Astrocyte of the cerebellum (primary cell): Measurements from ENCODE around the gene OTOGL.
"Not testable (repeated sequence)": the region's sequence is repeated elsewhere in the genome, so short reads cannot be mapped to it uniquely, and the experiment has no call there.

Experiments used
- DNase-seq: peaks from one replicate; pipeline ENCODE4 v3.0.0-alpha.2; 2011; ENCODE audit warnings: low read depth
- H3K4me3 ChIP-seq: 2 replicates; pipeline ENCODE4 v1.5.1; 2011; ENCODE audit warnings: mild to moderate bottlenecking, low read depth, low read length, moderate library complexity
- CTCF ChIP-seq: IDR thresholded peaks from 2 replicates; pipeline ENCODE4 v1.5.1; 2012; ENCODE audit warnings: low read length, low read depth, moderate library complexity, mild to moderate bottlenecking; ENCODE audit errors: missing control alignments
- in situ Hi-C: cut with HindIII; loops from 2 replicates; pipeline ENCODE4 v1.10.0; 2017; ENCODE audit warnings: low sequenced_read_pairs

OTOGL gene

GRCh38 chr12:80059102-80059501 is 40.2 kb upstream of the OTOGL start:
- H3K4me3 ChIP-seq, result no peak overlapping the region
- in situ Hi-C loops, result loop anchor here (5.0 kb wide), 1 partner anchor 37 kb away; no protein-coding TSS in a partner anchor
- DNase-seq, result no peak
- no peak for TF ChIP-seq CTCF

DNA sequence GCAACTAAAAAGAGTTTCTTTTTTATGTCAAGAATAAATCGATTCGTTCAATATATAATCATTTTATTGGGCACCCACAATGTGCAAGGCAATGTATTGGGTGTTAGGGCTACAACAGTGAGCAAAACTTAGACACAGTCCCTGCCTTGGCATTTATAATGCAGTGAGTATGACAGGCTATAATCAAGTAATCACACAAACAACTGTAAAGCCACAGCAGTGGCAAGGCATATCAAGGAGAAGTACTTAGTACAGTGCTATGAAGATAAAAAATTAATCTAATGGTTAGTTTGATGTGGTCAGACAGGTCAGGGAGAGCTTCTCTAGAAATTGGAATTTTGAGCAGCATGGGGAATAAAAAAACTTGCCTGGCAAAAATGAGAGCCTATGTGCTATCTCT is 39.5 kb upstream of the OTOGL start:
- H3K4me3 ChIP-seq, result no peak overlapping the region
- TF ChIP-seq CTCF, result no peak
- in situ Hi-C loops, result loop anchor here (5.0 kb wide), 1 partner anchor 38 kb away; no protein-coding TSS in a partner anchor
- no peak for DNase-seq

GRCh38 chr12:80064269-80064668 is 35.1 kb upstream of the OTOGL start:
- in situ Hi-C loops, result no loop called here
- TF ChIP-seq CTCF, result no peak
- no peak overlapping the region for H3K4me3 ChIP-seq
- DNase-seq, result no peak

GRCh38 chr12:80064951-80065350 is 34.4 kb upstream of the OTOGL start:
- no peak for DNase-seq
- TF ChIP-seq CTCF, result no peak
- no peak overlapping the region for H3K4me3 ChIP-seq
- in situ Hi-C loops, result no loop called here

DNA sequence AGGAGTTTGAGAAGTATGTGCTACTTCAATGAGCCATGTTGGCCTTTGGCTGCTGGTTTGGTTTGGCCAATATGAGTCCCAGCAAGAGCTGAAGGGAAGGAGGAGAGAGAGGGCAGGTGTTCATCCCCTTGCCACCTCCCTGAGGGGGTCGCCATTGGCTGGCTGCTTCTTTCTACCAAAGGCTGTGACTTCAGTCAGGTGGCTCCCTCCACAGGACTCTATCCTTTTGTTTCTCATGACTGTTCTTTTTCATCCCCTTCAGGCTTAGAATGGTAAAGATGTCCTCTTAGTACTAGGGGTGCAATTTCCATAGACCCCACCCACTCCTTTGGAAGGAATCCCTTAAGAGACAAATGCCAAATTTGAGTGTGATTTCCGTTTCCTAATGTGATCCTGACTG is 31.2 kb upstream of the OTOGL start:
- TF ChIP-seq CTCF, result no peak
- no peak overlapping the region for H3K4me3 ChIP-seq
- in situ Hi-C loops, result no loop called here
- DNase-seq, result no peak

DNA sequence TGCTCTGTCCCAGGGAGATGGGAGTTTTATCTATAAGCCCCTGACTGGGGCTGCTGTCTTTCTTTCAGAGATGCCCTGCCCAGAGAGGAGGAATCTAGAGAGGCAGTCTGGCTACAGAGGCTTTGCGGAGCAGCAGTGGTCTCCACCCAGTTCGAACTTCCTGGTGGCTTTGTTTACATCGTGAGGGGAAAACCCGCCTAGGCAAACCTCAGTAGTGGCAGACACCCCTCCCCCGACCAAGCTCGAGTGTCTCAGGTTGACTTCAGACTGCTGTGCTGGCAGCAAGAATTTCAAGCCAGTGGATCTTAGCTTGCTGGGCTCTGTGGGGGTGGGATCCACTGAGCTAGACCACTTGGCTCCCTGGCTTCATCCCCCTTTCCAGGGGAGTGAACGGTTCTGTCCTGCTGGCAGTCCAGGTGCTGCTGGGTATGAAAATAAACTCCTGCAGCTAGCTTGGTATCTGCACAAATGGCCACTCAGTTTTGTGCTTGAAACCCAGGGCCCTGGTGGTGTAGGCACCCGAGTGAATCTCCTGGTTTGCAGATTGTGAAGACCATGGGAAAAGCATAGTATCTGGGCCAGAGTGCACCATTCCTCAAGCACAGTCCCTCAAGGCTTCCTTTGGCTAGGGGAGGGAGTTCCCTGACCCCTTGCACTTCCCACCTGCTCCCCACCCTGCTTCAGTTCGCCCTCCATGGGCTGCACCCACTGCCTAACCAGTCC is 15.3 kb upstream of the OTOGL start:
- DNase-seq, in situ Hi-C loops, H3K4me3 ChIP-seq: not testable (repeated sequence)

DNA sequence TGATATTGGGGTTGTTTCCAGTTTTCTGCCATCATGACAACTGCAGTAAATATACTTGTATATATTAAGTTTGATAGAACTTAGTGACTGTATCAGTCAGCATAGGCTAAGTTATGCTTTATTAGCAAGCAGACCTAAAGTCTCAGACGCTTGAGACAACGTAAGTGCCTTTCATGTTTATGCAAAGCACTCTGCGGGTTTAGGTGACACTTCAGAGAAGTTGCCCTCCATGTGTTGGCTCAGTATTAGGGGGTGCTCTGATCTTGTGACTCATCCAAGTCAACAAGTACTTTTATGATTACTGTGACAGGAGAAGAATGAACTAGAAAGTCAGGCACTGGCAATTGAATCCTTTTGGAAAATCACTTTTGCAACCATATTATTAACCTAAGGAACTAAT is 13.3 kb upstream of the OTOGL start:
- no peak for DNase-seq
- no peak overlapping the region for H3K4me3 ChIP-seq
- no peak for TF ChIP-seq CTCF
- in situ Hi-C loops, result no loop called here
